Transverse colon (tissue), 4 donors: ENCODE data around the gene STK10.

ENCODE experiments used
- CTCF ChIP-seq, 5 experiments: fragments of 200-600 bp in 3 of 5; fragments of 450-650 bp in 2 of 5; sonication (generic) in 3 of 5; IDR thresholded peaks; 1 replicate in 2 of 5; 2 replicates in 3 of 5; pipeline ENCODE4 v1.5.1; 2016 to 2017; ENCODE audit warnings: antibody characterized with exemption in 5 of 5, inconsistent platforms in 3 of 5, mild to moderate bottlenecking in 2 of 5, moderate library complexity in 1 of 5
- POLR2AphosphoS5 ChIP-seq, 3 donors: sonication (generic); formaldehyde crosslinking; IDR thresholded peaks; one replicate each; pipeline ENCODE4 v1.6.1; 2016; ENCODE audit warnings: antibody characterized with exemption in 3 of 3

- no peak for TF ChIP-seq CTCF (IDR thresholded peaks at IDR 0.05)
- no peak for TF ChIP-seq POLR2AphosphoS5 (IDR thresholded peaks at IDR 0.05)
These were observed 58.6 kb downstream of the STK10 start for GRCh38 chr5:172129256-172129910.
